RKO (cell line): ENCODE measurements around the gene PSMA2.
"Not testable (repeated sequence)": the region's sequence is repeated elsewhere in the genome, so short reads cannot be mapped to it uniquely, and the experiment has no call there.

Experiments used
- DNase-seq: peaks from one replicate; pipeline ENCODE4 v3.0.0-alpha.2; 2016; ENCODE audit warnings: low spot score

Gene PSMA2

DNA sequence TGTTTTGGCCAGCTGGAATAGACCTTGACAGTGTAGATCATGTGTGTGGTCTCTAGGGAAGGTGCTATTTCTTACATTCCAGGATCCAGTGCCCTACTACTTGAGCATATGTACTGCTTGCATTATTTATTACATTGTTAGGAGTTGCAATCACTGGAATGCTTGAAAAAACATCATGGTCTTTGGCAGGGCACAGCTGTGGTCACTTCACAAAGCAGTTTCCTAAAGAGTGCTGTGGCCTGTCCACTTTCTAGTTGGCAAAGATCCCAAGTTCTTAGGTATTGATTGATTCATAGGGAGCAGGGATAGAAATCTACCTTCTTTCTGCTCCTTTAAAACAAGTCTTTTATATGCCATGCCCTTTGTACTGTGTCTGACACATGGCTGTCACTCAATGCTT, 24.7 kb downstream of the PSMA2 start:
- no peak for DNase-seq

GRCh38 chr7:42906181-42906580, 25.8 kb downstream of the PSMA2 start:
- DNase-seq, result no peak

GRCh38 chr7:42902331-42902730, 29.6 kb downstream of the PSMA2 start:
- DNase-seq, result no peak

DNA sequence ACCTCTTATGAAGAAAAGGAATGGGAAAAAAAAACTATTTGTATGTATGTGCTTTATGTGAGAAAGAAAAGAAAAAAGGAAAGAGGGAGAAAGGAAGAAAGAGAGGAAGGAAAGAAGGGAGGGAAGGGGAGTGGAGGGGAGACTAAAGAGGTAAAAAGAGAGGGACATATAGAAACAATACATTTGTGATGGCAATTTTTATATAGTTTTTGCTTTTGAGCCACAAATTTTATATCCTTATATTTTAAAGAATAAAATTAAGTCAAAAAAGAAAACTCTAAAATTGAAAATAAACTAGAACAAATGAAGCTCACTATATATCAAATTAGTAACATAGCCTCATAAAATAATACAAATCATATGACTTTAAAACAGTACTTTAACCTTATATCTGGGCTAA, 31.1 kb downstream of the PSMA2 start:
- DNase-seq, result no peak

DNA sequence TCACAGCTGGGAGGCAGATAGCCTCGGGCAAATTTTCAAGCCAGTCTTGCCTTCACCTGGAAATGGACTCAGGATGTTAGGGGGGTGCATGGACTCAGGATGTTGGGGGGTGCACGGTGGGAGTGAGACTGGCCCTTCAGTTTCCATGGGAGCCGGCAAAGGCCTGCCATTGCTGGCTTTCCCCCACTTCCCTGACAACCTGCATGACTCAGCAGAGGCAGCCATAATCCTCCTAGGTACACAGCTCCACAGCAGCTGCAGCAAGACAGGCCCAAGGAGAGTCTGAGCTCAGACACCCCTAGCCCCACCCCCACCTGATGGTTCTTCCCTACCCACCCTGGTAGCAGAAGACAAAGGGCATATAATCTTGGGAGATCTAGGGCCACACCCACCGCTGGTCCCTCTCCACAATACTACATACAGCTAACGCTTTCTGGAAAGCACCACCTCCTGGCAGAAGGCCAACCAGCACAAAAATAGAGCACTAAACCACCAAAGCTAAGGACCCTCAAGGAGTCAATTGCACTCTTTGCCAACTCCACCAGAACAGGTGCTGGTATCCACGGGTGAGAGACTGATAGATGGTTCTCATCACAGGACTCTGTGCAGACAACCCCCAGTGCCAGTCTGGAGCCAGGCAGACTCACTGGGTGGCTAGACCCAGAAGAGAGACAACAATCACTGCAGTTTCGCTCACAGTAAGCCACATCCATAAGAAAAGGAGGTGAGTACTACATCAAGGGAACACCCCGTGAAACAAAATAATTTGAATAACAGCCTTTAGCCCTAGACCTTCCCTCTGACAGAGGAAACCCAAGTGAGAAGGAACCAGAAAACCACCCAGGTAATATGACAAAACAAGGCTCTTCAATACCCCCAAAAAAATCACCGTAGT, 38.4 kb downstream of the PSMA2 start:
- DNase-seq, result no peak

DNA sequence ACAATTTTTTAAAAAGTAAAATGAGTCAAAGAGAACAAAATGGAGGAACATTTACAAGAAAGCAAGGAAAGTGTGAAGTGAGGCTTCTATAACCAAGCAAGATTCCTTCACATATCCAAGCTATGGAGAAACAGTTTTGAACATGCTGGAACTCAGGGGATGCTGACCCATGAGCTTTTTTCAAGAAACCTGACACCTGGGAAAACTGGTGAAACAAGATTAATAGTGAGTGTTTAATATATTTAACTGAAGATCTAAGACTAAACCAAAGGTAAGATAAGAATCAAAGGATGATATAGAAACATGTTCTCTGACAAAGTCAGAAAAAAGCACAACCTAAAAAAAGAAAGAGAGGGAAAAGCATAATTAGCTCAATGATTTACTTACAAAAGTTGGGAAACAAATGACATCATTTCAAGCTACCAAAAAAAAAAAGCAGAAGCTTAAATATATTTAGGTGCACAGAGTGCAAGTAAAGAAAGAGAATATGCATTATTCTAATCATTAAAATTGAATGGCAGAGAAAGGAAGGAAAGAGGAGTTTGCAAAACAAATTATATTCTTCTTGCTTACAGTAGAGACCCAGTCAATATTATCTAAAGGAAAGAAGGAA, 45.0 kb downstream of the PSMA2 start:
- DNase-seq, result no peak

GRCh38 chr7:42886129-42886528, 45.8 kb downstream of the PSMA2 start:
- peak; percentile 68 for DNase-seq

- not testable (repeated sequence) for DNase-seq
These were observed 46.8 kb downstream of the PSMA2 start for GRCh38 chr7:42885183-42885582.

GRCh38 chr7:42883950-42884349, 48.0 kb downstream of the PSMA2 start:
- DNase-seq, result no peak

- DNase-seq, result no peak
These were observed 51.6 kb downstream of the PSMA2 start for GRCh38 chr7:42880392-42880791.

GRCh38 chr7:42878303-42878702, 53.7 kb downstream of the PSMA2 start:
- no peak for DNase-seq

- DNase-seq, result no peak
These were observed 54.1 kb downstream of the PSMA2 start for GRCh38 chr7:42877862-42878261.

DNA sequence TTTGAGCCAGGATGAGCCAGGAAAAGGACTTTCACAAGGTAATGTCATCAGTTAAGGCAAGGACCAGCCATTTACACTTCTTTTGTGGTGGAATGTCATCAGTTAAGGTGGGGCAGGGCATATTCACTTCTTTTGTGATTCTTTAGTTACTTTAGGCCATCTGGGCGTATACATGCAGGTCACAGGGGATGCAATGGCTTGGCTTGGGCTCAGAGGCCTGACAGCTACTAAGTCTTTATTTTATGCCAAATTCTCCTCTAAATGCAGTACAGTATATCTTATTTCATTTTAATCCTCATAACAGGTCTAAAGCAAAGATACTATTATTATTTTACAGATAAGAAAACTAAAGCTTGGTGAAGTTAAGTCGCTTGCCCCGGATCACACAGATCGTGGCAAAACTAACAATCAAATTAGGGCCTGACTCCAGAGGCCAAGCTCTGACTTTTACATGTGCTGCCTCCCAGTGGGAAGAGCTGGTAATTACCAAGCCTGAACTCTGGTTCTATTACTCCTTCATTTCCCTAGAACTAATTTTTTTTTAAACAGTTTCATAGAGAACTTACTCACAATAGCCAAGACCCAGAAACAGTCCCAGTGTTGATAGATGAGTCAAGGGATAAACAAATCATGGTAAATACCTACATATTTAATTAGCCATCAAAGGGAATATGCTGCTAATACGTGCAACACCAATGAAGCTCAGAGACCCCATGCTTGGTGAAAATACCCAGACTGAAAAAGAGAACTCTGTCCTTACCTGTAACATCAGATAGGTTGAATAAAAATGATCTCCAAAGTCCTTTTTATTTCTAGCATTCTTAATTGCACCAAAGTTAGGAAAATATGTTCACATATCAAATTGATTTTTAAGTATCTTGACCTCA, 55.5 kb downstream of the PSMA2 start:
- DNase-seq, result peak; percentile 64

DNA sequence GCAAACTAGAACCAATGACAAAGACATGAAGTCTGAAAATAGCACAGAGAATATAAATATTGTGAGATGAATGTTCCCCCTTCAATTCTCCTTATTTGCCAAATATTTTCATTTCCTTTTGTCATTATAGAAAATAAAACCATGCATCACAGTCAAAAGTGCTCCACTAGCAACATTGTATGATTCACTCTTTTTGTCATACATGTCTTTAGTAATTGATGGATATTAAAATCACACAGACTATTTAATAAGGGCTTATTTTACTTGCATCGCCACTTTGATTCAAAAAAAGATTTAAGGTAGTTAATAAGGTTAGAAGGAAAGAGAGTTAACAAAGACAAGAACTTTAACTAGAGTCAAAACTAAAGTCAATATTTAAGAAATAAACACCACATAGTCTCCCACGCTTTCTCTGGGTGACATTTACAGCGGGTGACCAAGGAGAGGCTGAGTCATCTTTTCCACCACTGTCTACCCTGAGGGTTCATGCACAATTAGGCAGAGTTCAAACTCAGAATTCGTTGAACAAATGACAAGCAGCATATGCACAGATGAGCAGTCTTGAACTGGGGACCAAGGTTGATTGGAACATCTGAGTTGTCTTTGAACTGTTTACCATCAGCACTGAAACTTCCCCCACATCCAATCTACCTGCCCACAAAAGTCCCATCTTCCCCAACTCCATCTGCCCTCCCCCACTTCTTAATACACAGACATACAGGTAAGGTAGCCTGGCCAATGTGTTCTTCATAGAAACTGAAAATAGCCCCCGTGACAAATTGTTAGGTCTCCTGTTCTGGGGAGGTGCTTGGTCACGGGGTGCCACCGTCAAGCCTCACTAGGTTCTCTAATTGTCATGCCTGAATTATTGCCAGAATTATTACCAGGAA, 62.6 kb downstream of the PSMA2 start:
- no peak for DNase-seq

DNA sequence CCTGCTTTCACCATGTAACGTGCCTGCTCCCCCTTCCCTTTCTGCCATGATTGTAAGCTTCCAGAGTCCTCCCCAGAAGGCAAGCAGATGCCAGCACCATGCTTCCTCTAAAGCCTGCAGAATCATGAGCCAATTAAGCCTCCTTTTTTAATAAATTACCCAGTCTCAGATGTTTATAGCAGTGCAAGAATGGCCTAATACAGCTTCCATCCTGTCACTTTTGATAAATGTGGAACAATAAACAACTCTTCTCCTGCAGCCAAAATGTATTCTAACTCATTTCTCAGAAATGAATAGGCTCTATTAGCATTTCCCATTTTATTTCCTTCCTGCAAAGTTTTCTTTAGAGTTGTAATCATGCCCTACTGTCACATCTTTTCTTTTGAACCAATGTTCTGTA, 63.5 kb downstream of the PSMA2 start:
- DNase-seq, result no peak
